AG04449 (cell line): ENCODE data around the gene ZNF775.

ENCODE experiments used
- CTCF ChIA-PET: fragments of 350-600 bp; formaldehyde crosslinking; extraction: SDS; loops from one replicate; lab custom pipeline; 2021; ENCODE audit warnings: antibody characterized with exemption; lab: Yijun Ruan, JAX
- POLR2A ChIA-PET: fragments of 400-600, 350-600 bp; formaldehyde crosslinking; extraction: SDS; loops from one replicate; lab custom pipeline; 2020; ENCODE audit warnings: antibody characterized with exemption, inconsistent platforms; lab: Yijun Ruan, JAX
- DNase-seq: peaks from one replicate; pipeline ENCODE4 v3.0.0-alpha.2; 2010; ENCODE audit warnings: low read depth, low spot score
- H3K4me3 ChIP-seq: 2 replicates; pipeline ENCODE4 v1.5.1; 2011; ENCODE audit warnings: low read depth, mild to moderate bottlenecking, control low read depth, low read length
- CTCF ChIP-seq: IDR thresholded peaks from one replicate; pipeline ENCODE4 v1.5.1; 2011; ENCODE audit warnings: mild to moderate bottlenecking, moderate library complexity, low read length, control low read depth, inconsistent platforms; ENCODE audit not compliant: insufficient read depth; ENCODE audit errors: missing control alignments

ZNF775 gene

GRCh38 chr7:150446288-150446938, 67.3 kb downstream of the ZNF775 start:
- H3K4me3 ChIP-seq = no peak overlapping the region
- ChIA-PET POLR2A (no interaction called here), CTCF (interaction anchor here (0.8 to 0.9 kb wide), 2 partner anchors 90 to 96 kb away, joined by 3 read pairs; no protein-coding TSS in a partner anchor)
- DNase-seq = no peak
- TF ChIP-seq CTCF = no peak
